HG02884 (cell line): ENCODE data around the gene ARMC10.
"Not testable (repeated sequence)": the region's sequence is repeated elsewhere in the genome, so short reads cannot be mapped to it uniquely, and the experiment has no call there.

Source experiments
- ATAC-seq: cut with Tn5 transposase; IDR thresholded peaks from one replicate; pipeline ENCODE4 v1.9.1; 2021; ENCODE audit warnings: mild to moderate bottlenecking, moderate library complexity; ENCODE audit not compliant: unreplicated experiment

ARMC10 gene

DNA sequence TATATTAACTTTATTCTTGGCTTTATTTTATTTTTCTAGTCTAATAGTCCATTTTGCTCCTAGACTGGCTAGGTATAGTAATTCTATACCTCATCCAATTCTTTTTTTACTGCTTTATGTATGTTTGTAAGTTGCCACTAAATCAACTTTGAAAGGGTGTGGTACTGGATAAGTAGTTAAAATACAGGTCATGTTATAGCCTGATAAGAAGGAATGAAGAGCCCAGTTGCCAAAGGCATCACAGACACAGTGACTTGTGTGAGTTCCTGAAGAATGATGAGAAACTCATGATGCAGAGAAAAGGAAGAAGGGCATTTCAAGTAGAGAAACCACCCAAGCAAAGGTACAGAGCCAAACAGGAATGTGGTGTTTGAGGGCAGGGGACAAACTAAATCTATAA is 46.7 kb downstream of the ARMC10 start:
- ATAC-seq = no peak

GRCh38 chr7:103123529-103123928 is 48.6 kb downstream of the ARMC10 start:
- no peak for ATAC-seq

GRCh38 chr7:103124429-103124979 is 49.6 kb downstream of the ARMC10 start:
- ATAC-seq = no peak

- no peak for ATAC-seq
These were observed 52.1 kb downstream of the ARMC10 start for GRCh38 chr7:103127006-103127405.

DNA sequence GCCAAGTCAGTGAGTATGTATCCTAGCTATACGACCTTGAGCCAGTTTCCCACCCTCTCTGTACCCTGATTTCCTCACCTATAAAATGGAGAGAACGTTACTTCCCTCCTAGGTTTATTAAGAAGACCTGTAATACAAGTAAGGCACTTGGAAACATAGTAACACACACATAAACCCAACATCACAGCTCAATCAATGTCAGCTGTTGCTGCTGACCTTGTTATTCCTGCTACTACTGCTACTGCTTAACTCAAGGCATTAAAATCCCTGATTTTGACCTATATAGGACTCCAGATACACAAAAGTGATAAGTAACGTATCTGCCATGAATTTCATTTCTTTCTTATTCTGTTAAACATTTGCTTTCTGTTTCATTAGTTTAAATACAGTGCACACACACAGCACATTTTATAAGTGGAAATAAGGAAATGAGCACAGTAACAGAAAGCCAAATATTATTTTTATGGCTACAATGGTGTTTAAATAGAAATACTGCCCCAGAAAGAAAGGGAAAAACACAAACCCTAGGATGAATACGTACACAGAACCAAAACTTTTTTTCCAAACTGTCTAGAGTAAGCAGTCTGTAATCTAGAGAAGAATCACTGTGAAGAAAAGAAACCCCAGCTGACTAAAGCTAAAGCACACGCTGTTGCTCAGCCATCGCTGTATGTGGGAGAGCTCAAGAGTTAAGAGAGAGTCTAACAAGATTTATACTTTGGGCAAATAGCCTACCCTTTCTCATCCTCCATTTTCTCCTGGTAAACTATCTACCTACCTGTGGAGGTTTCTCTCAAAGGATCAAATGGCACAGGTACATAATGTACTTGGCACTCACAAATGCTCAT is 55.0 kb downstream of the ARMC10 start:
- no peak for ATAC-seq

- no peak for ATAC-seq
These were observed 56.1 kb downstream of the ARMC10 start for GRCh38 chr7:103130901-103131624.

GRCh38 chr7:103132995-103133688 is 58.2 kb downstream of the ARMC10 start:
- ATAC-seq = no peak

- no peak for ATAC-seq
These were observed 60.1 kb downstream of the ARMC10 start for GRCh38 chr7:103134836-103135554.

DNA sequence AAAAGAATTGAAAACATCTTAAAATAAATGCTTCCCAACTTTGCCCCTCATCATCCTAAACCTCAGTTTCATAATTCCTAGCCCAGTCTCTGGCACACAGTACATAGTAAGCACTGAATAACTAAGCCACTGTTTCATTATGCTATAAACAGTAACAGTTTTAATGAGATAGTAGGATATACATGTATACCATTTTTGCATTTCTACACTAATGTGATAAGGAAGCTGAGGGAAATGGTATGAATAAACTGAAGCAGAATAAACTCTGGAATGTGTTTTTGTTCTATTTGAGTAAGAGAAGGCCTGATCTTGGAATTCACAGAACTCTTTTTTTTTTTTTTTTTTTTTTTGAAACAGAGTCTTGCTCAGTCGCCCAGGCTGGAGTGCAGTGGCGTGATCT is 65.1 kb downstream of the ARMC10 start:
- no peak for ATAC-seq

DNA sequence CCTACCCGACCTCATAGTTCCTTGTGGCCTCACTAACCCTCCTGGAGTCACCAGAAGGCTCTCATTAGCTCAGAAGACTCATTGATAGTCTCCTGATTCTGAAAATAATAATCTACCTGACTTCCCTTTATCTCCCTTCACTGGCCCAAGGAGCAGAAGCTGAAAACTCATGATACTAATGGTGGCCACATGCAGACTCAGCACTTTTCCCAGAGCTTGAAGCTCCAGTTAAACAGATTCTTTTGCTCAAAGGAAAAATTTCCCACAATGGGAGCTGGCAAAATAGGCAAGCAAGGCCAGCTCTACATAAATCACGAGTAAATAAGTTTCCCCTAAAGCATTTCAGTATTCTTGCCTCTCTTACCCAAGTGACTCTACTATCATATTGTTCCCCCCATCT is 65.7 kb downstream of the ARMC10 start:
- no peak for ATAC-seq

DNA sequence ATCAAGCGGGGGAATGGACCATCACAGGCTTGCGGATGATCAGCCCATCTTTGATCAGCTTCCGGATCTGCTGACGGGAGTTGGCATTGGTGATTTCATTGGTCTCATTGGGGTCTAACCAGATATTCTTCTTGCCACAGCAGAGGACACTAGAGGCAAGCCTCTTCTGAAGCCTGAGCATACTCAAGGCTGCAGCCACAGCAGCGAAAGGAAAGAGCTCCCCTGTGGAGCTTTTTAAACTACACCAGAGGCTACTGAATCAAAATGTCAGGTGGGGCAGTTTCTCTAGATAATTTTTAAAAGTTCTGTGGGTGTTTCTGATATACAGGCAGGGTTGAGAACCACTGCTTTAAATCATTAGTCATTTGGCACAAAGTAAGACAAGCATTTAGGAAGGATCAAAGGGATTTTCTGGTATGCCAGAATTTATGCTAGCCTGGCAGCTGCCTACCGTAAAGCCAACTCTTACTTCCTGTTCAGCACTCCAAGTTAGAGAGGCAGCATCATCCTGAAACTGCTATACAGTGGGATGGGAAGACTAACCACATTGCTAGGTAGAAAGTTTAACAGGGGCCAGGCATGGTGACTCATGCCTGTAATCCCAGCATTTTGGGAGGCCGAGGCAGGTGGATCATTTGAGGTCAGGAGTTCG is 66.9 kb downstream of the ARMC10 start:
- no peak for ATAC-seq

GRCh38 chr7:103142494-103142893 is 67.6 kb downstream of the ARMC10 start:
- no peak for ATAC-seq

- no peak for ATAC-seq
These were observed 68.9 kb downstream of the ARMC10 start for GRCh38 chr7:103143868-103144267.

DNA sequence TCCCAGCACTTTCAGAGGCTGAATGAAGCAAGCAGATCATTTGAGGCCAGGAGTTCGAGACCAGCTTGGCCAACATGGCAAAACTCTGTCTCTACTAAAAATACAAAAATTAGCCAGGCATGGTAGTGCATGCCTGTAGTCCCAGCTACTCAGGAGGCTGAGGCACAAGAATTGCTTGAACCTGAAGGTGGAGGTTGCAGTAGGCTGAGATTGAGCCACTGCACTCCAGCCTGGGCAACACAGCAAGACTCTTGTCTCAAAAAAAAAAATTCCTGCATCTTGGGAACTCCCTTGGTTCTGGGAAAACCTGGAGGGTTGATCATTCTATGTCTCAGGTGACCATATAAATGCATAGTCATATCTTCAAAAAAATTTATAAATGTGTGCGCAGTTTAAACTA is 69.8 kb downstream of the ARMC10 start:
- not testable (repeated sequence) for ATAC-seq

- ATAC-seq = no peak
These were observed 73.4 kb downstream of the ARMC10 start for GRCh38 chr7:103148131-103148993.
